HFF-Myc (cell line): ENCODE measurements around the gene TMEM200C.

Experiments
- DNase-seq: peaks from one replicate; pipeline ENCODE4 v3.0.0-alpha.2; 2011; ENCODE audit warnings: low read depth; ENCODE audit errors: extremely low read depth
- H3K4me3 ChIP-seq: replicated peaks from 2 replicates; pipeline ENCODE4 v1.5.1; 2011; ENCODE audit warnings: low read depth, mild to moderate bottlenecking, control low read depth, low read length
- CTCF ChIP-seq: IDR thresholded peaks from 2 replicates; pipeline ENCODE4 v1.5.1; 2012; ENCODE audit warnings: mild to moderate bottlenecking, low read depth, low read length, control low read depth; ENCODE audit errors: missing control alignments

Gene TMEM200C

GRCh38 chr18:5895299-5895875, at the start of gene TMEM200C:
Gene TMEM200C, minus strand, starts transcription at chr18:5895522. Its CDS starts 3,459 bp downstream, at chr18:5892063.
- TF ChIP-seq CTCF, result no peak
- H3K4me3 ChIP-seq, result no peak within 1 kb of the TSS
- DNase-seq, result no peak

- H3K4me3 ChIP-seq, result no peak overlapping the region
- no peak for DNase-seq
- TF ChIP-seq CTCF, result no peak
Observed at GRCh38 chr18:5944448-5944847, 49.1 kb upstream of the TMEM200C start.

GRCh38 chr18:5943514-5943913, 48.2 kb upstream of the TMEM200C start:
- no peak for DNase-seq
- H3K4me3 ChIP-seq, result no peak overlapping the region
- TF ChIP-seq CTCF, result no peak

- no peak for TF ChIP-seq CTCF
Observed at GRCh38 chr18:5942591-5942990, 47.3 kb upstream of the TMEM200C start.

GRCh38 chr18:5941890-5942289, 46.6 kb upstream of the TMEM200C start:
- no peak for TF ChIP-seq CTCF
- no peak overlapping the region for H3K4me3 ChIP-seq
- DNase-seq, result no peak

More at GRCh38 chr18:5942591-5942990, 47.3 kb upstream of the TMEM200C start:
- no peak overlapping the region for H3K4me3 ChIP-seq
- DNase-seq, result no peak

- no peak for DNase-seq
- TF ChIP-seq CTCF, result no peak
- H3K4me3 ChIP-seq, result no peak overlapping the region
Observed at GRCh38 chr18:5939801-5940667, 44.7 kb upstream of the TMEM200C start.
